ENCODE data around the gene PTCH1.

- TF ChIP-seq CTCF (IDR thresholded peaks at IDR 0.05) = no peak
- TF ChIP-seq RARB (CRISPR knock-in tag; IDR thresholded peaks at IDR 0.05) = no peak
- no peak for TF ChIP-seq POLR2A (IDR thresholded peaks at IDR 0.05; ENCODE audit: low read length)
- no peak for TF ChIP-seq NFE2L2 (conservative IDR thresholded peaks at IDR 0.05; ENCODE audit: low read length)
Measured at GRCh38 chr9:95435074-95435728, 81.6 kb downstream of the PTCH1 start.
